ENCODE data around the gene DDC. TPM values are rescaled to one million over a fixed set of nuclear protein-coding genes. Genes with fewer than 3 reads are reported as not detected.

Gene DDC
- total and polyA plus RNA-seq, 2 donors (not counting 3 experiments of a cell fraction or from before 2014, with no cell fraction given): not detected

- no peaks in the 10 kb centered on the region for H3K9me1 ChIP-seq (replicated peaks; ENCODE audit: control insufficient read depth, extremely low read depth, insufficient read depth, low read length)
- H4K20me1 ChIP-seq (replicated peaks; ENCODE audit: control insufficient read depth, extremely low read depth, insufficient read depth, low read length): no peaks in the 10 kb centered on the region
- dilution Hi-C loops (cut with MboI; ENCODE audit: extremely low pct_ligation_motif_present, low sequenced_read_pairs): no loop called here
- H3K9me3 ChIP-seq (replicated peaks; ENCODE audit: control insufficient read depth, insufficient read depth, low read length): no peaks in the 10 kb centered on the region
- intact Hi-C loops (cut with micrococcal nuclease): loop anchor here (2.0 to 5.0 kb wide), 3 partner anchors 27 to 457 kb away; no protein-coding TSS in a partner anchor
- no peaks in the 10 kb centered on the region for H3K27me3 ChIP-seq (ENCODE audit: control insufficient read depth in 2 of 2, insufficient read depth in 2 of 2, low read length in 2 of 2)
- H3K4me1 ChIP-seq (ENCODE audit: control insufficient read depth, extremely low read depth, insufficient read depth, low read length): peaks cover 40% of the 10 kb centered on the region
- peak overlapping the region; percentile 66 for H3K4me2 ChIP-seq (ENCODE audit: insufficient read depth, low read length)
- POLR2A ChIA-PET: no interaction called here
- no peaks in the 10 kb centered on the region for H3K36me3 ChIP-seq (ENCODE audit: control insufficient read depth in 2 of 2, extremely low read depth in 1 of 2, insufficient read depth in 2 of 2, low read length in 2 of 2)
- no peak for TF ChIP-seq MAX (IDR thresholded peaks at IDR 0.05; ENCODE audit: insufficient read depth, insufficient read length)
- no peak for TF ChIP-seq JUN (IDR thresholded peaks at IDR 0.05; ENCODE audit: borderline replicate concordance, insufficient read depth, insufficient read length, low read depth)
- no peak for TF ChIP-seq POLR2A (IDR thresholded peaks at IDR 0.05; ENCODE audit: low read depth, low read length)
- TF ChIP-seq POLR2AphosphoS5 (IDR thresholded peaks at IDR 0.05; ENCODE audit: insufficient read depth, low read depth, low read length): no peak
- TF ChIP-seq MYC (IDR thresholded peaks at IDR 0.05; ENCODE audit: low read depth, low read length): no peak
- no peak for TF ChIP-seq EZH2 (IDR thresholded peaks at IDR 0.05; ENCODE audit: borderline replicate concordance, low read depth, low read length, severe bottlenecking)
- TF ChIP-seq GATA2 (IDR thresholded peaks at IDR 0.05; ENCODE audit: insufficient read depth, insufficient read length, low read depth, low read length): no peak
- no peak for TF ChIP-seq FOS (IDR thresholded peaks at IDR 0.05; ENCODE audit: borderline replicate concordance, insufficient read depth, low read length)
- no peak for TF ChIP-seq CTCF (IDR thresholded peaks at IDR 0.05; ENCODE audit: extremely low read depth in 1 of 2, insufficient read depth in 1 of 2, low read depth in 1 of 2, low read length in 2 of 2)
- H3K9ac ChIP-seq (replicated peaks; ENCODE audit: extremely low read depth, insufficient read depth, low read length): no peak overlapping the region
- H3K27ac ChIP-seq (ENCODE audit: insufficient read depth, low read depth, low read length): peak overlapping the region; percentile 99
- CTCF ChIA-PET: interaction anchor here (1.1 to 3.9 kb wide), 5 partner anchors 9 to 667 kb away, joined by 3 to 29 read pairs (median 16); no protein-coding TSS in a partner anchor
- no TSS peak for BruUV-seq (replicated peaks)
- DNase-seq (ENCODE audit: low read depth, low spot score): peak; percentile 75
- H3K4me3 ChIP-seq (replicated peaks in 1 of 3; ENCODE audit: insufficient read depth in 1 of 3, low read depth in 1 of 3, low read length in 3 of 3): no peak overlapping the region
- H2AFZ ChIP-seq (ENCODE audit: low read depth, low read length): no peak overlapping the region
- no peak for FAIRE-seq
- no peaks in the 10 kb centered on the region for H3K79me2 ChIP-seq (ENCODE audit: control insufficient read depth, insufficient read depth, low read length)
These were observed 69.5 kb downstream of the DDC start for GRCh38 chr7:50495746-50496145.
